ENCODE data around the gene CEP43. TPM values are rescaled to one million over a fixed set of nuclear protein-coding genes. Genes with fewer than 3 reads are reported as not detected.

CEP43 gene
- total RNA-seq, 1 experiment from 2014 or later = 35.4 TPM

GRCh38 chr6:166959911-166960608 is 39.1 kb upstream of the CEP43 start:
- ChIA-PET POLR2A (no interaction called here), CTCF (no interaction called here)
- intact Hi-C loops (cut with micrococcal nuclease; ENCODE audit: unreplicated experiment) (no loop called here), in situ Hi-C loops (cut with HindIII; ENCODE audit: low pct_unique_long_range_greater_than_20kb, low sequenced_read_pairs) (no loop called here)
- TF ChIP-seq POLR2AphosphoS5 (IDR thresholded peaks at IDR 0.05; ENCODE audit: low read depth, low read length) (no peak), TCF7L2 (IDR thresholded peaks at IDR 0.05; ENCODE audit: low read depth, low read length) (no peak), REST (IDR thresholded peaks at IDR 0.05; ENCODE audit: insufficient read depth in 1 of 2, low read depth in 2 of 2, low read length in 1 of 2) (no peak), SIN3A (IDR thresholded peaks at IDR 0.05; ENCODE audit: borderline replicate concordance, insufficient read depth, low read depth, low read length) (no peak), CTCF (IDR thresholded peaks at IDR 0.05) (no peak)
- Histone ChIP-seq H3K36me3 (ENCODE audit: control insufficient read depth, insufficient read depth, low read length) (no peaks in the 10 kb centered on the region), H3K4me1 (ENCODE audit: control insufficient read depth, insufficient read depth, low read length) (peaks cover 7% of the 10 kb centered on the region), H3K27ac (ENCODE audit: low read length) (no peak overlapping the region), H3K27me3 (ENCODE audit: control insufficient read depth, insufficient read depth, low read length) (no peaks in the 10 kb centered on the region), H3K4me3 (ENCODE audit: low read depth in 2 of 2, low read length in 2 of 2) (no peak overlapping the region), H3K9me3 (ENCODE audit: control insufficient read depth, insufficient read depth, low read depth, low read length) (no peaks in the 10 kb centered on the region)
- DNase-seq (ENCODE audit: low read depth, low spot score) (no peak), ATAC-seq (no peak)
- no TSS peak for BruUV-seq (replicated peaks)

DNA sequence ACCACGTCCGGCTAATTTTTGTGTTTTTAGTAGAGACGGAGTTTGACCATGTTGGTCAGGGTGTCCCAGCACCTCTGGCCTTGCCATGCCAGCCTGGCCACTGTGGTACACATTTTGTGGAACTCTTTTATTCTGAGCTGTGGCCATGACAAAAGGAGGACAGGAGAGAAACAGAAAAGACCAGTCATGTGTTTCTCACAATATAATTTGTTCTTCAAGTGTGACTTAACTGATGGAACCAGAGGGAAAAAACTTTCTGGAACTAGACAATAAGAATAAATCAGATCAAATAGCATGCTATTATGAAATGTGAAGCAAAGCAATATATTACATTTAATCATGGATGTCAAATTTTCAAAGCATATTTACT is 38.6 kb upstream of the CEP43 start:
- POLR2A ChIA-PET = no interaction called here
- Histone ChIP-seq H3K9me3 (ENCODE audit: control insufficient read depth, insufficient read depth, low read depth, low read length) (no peaks in the 10 kb centered on the region), H3K27me3 (ENCODE audit: control insufficient read depth, insufficient read depth, low read length) (no peaks in the 10 kb centered on the region), H3K4me1 (ENCODE audit: control insufficient read depth, insufficient read depth, low read length) (peaks cover 7% of the 10 kb centered on the region), H3K4me3 (ENCODE audit: low read depth in 2 of 2, low read length in 2 of 2) (no peak overlapping the region), H3K27ac (ENCODE audit: low read length) (no peak overlapping the region), H3K36me3 (ENCODE audit: control insufficient read depth, insufficient read depth, low read length) (no peaks in the 10 kb centered on the region)
- ATAC-seq = no peak
- intact Hi-C loops (cut with micrococcal nuclease; ENCODE audit: unreplicated experiment) = no loop called here
- in situ Hi-C loops (cut with HindIII; ENCODE audit: low pct_unique_long_range_greater_than_20kb, low sequenced_read_pairs) = no loop called here
- no peak for TF ChIP-seq CTCF (IDR thresholded peaks at IDR 0.05)
- TF ChIP-seq SIN3A (IDR thresholded peaks at IDR 0.05; ENCODE audit: borderline replicate concordance, insufficient read depth, low read depth, low read length) = no peak
- TF ChIP-seq TCF7L2 (IDR thresholded peaks at IDR 0.05; ENCODE audit: low read depth, low read length) = no peak
- TF ChIP-seq POLR2AphosphoS5 (IDR thresholded peaks at IDR 0.05; ENCODE audit: low read depth, low read length) = no peak
- no peak for TF ChIP-seq REST (IDR thresholded peaks at IDR 0.05; ENCODE audit: insufficient read depth in 1 of 2, low read depth in 2 of 2, low read length in 1 of 2)
- no TSS peak for BruUV-seq (replicated peaks)
- CTCF ChIA-PET = no interaction called here
- DNase-seq (ENCODE audit: low read depth, low spot score) = no peak
